Measurements from ENCODE around the gene CDKAL1. TPM values are rescaled to one million over a fixed set of nuclear protein-coding genes. Genes with fewer than 3 reads are reported as not detected.

CDKAL1 gene
- total and polyA plus RNA-seq, 2 donors (not counting 3 experiments of a cell fraction or from before 2014, with no cell fraction given), result 6.1 to 20.5 TPM

DNA sequence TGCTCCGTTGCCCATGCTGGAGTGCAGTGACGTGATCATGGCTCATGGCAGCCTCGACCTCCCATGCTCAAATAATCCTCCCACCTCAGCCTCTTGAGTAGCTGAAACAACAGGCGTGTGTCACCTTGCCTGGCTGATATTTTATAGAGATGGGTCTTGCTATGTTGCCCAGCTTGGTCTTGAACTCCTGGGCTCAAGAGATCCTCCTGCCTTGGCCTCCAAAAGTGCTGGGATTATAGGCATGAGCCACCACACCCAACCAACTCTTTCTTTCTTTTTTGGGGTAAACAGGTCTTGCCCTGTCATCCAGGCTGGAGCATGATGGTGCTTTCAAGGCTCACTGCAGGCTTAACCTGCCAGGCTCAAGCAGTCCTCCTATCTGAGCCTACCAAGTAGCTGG lies 266.4 kb downstream of the CDKAL1 start:
- DNase-seq (ENCODE audit: low read depth, low spot score), result no peak
- Histone ChIP-seq H3K9ac (replicated peaks; ENCODE audit: extremely low read depth, insufficient read depth, low read length) (no peak overlapping the region), H3K9me1 (replicated peaks; ENCODE audit: control insufficient read depth, extremely low read depth, insufficient read depth, low read length) (no peaks in the 10 kb centered on the region), H3K27me3 (ENCODE audit: control insufficient read depth in 2 of 2, insufficient read depth in 2 of 2, low read length in 2 of 2) (no peaks in the 10 kb centered on the region), H3K4me3 (replicated peaks in 1 of 3; ENCODE audit: insufficient read depth in 1 of 3, low read depth in 1 of 3, low read length in 3 of 3) (no peak overlapping the region), H3K79me2 (ENCODE audit: control insufficient read depth, insufficient read depth, low read length) (no peaks in the 10 kb centered on the region), H3K27ac (ENCODE audit: insufficient read depth, low read depth, low read length) (no peak overlapping the region), H3K4me2 (ENCODE audit: insufficient read depth, low read length) (no peak overlapping the region), H2AFZ (ENCODE audit: low read depth, low read length) (no peak overlapping the region), H3K9me3 (replicated peaks; ENCODE audit: control insufficient read depth, insufficient read depth, low read length) (no peaks in the 10 kb centered on the region), H4K20me1 (replicated peaks; ENCODE audit: control insufficient read depth, extremely low read depth, insufficient read depth, low read length) (no peaks in the 10 kb centered on the region), H3K36me3 (ENCODE audit: control insufficient read depth in 2 of 2, extremely low read depth in 1 of 2, insufficient read depth in 2 of 2, low read length in 2 of 2) (no peaks in the 10 kb centered on the region), H3K4me1 (ENCODE audit: control insufficient read depth, extremely low read depth, insufficient read depth, low read length) (no peaks in the 10 kb centered on the region)
- no peak for FAIRE-seq
- POLR2A ChIA-PET, result no interaction called here
- dilution Hi-C loops (cut with MboI; ENCODE audit: extremely low pct_ligation_motif_present, low sequenced_read_pairs), result no loop called here
- TF ChIP-seq, protein P1, sequence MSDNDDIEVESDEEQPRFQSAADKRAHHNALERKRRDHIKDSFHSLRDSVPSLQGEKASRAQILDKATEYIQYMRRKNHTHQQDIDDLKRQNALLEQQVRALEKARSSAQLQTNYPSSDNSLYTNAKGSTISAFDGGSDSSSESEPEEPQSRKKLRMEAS (IDR thresholded peaks at IDR 0.05; ENCODE audit: insufficient read depth, insufficient read length), result no peak
- TF ChIP-seq GATA2 (IDR thresholded peaks at IDR 0.05; ENCODE audit: insufficient read depth, insufficient read length, low read depth, low read length), result no peak
- TF ChIP-seq POLR2A (IDR thresholded peaks at IDR 0.05; ENCODE audit: low read depth, low read length), result no peak
- no peak for TF ChIP-seq MYC (IDR thresholded peaks at IDR 0.05; ENCODE audit: low read depth, low read length)
- TF ChIP-seq, protein P2, sequence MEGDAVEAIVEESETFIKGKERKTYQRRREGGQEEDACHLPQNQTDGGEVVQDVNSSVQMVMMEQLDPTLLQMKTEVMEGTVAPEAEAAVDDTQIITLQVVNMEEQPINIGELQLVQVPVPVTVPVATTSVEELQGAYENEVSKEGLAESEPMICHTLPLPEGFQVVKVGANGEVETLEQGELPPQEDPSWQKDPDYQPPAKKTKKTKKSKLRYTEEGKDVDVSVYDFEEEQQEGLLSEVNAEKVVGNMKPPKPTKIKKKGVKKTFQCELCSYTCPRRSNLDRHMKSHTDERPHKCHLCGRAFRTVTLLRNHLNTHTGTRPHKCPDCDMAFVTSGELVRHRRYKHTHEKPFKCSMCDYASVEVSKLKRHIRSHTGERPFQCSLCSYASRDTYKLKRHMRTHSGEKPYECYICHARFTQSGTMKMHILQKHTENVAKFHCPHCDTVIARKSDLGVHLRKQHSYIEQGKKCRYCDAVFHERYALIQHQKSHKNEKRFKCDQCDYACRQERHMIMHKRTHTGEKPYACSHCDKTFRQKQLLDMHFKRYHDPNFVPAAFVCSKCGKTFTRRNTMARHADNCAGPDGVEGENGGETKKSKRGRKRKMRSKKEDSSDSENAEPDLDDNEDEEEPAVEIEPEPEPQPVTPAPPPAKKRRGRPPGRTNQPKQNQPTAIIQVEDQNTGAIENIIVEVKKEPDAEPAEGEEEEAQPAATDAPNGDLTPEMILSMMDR (IDR thresholded peaks at IDR 0.05; ENCODE audit: extremely low read depth in 1 of 2, insufficient read depth in 1 of 2, low read depth in 1 of 2, low read length in 2 of 2), result no peak
- intact Hi-C loops (cut with micrococcal nuclease), result no loop called here
- CTCF ChIA-PET, result no interaction called here
- BruUV-seq (replicated peaks), result no TSS peak

DNA sequence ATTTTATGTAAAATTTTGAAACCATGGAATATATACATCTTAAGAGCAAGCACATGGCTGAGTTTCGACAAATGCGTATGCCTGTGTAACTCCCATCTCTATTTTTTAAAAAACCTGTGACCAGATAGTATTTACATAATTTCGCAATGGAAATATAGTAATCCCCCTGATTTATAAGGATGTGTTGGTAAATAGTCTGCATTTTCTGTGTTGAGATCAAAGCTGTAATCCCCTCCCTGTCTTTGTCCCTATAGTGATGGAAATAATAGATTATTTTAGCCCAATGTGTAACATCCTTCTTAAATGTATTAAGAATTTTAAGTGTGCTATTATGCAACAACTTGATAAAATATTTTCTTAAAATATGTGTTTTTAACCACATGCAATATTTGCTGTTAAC lies 267.3 kb downstream of the CDKAL1 start:
- Histone ChIP-seq H3K36me3 (ENCODE audit: control insufficient read depth in 2 of 2, extremely low read depth in 1 of 2, insufficient read depth in 2 of 2, low read length in 2 of 2) (no peaks in the 10 kb centered on the region), H3K9me3 (replicated peaks; ENCODE audit: control insufficient read depth, insufficient read depth, low read length) (no peaks in the 10 kb centered on the region), H3K79me2 (ENCODE audit: control insufficient read depth, insufficient read depth, low read length) (no peaks in the 10 kb centered on the region), H3K27me3 (ENCODE audit: control insufficient read depth in 2 of 2, insufficient read depth in 2 of 2, low read length in 2 of 2) (no peaks in the 10 kb centered on the region), H3K9me1 (replicated peaks; ENCODE audit: control insufficient read depth, extremely low read depth, insufficient read depth, low read length) (no peaks in the 10 kb centered on the region), H3K9ac (replicated peaks; ENCODE audit: extremely low read depth, insufficient read depth, low read length) (no peak overlapping the region), H2AFZ (ENCODE audit: low read depth, low read length) (no peak overlapping the region), H3K4me3 (replicated peaks in 1 of 3; ENCODE audit: insufficient read depth in 1 of 3, low read depth in 1 of 3, low read length in 3 of 3) (no peak overlapping the region), H3K4me1 (ENCODE audit: control insufficient read depth, extremely low read depth, insufficient read depth, low read length) (no peaks in the 10 kb centered on the region), H3K4me2 (ENCODE audit: insufficient read depth, low read length) (no peak overlapping the region), H4K20me1 (replicated peaks; ENCODE audit: control insufficient read depth, extremely low read depth, insufficient read depth, low read length) (no peaks in the 10 kb centered on the region), H3K27ac (ENCODE audit: insufficient read depth, low read depth, low read length) (no peak overlapping the region)
- DNase-seq (ENCODE audit: low read depth, low spot score) (no peak), FAIRE-seq (no peak)
- TF ChIP-seq GATA2 (IDR thresholded peaks at IDR 0.05; ENCODE audit: insufficient read depth, insufficient read length, low read depth, low read length) (no peak), POLR2A (IDR thresholded peaks at IDR 0.05; ENCODE audit: low read depth, low read length) (no peak), MYC (IDR thresholded peaks at IDR 0.05; ENCODE audit: low read depth, low read length) (no peak), POLR2AphosphoS5 (IDR thresholded peaks at IDR 0.05; ENCODE audit: insufficient read depth, low read depth, low read length) (no peak), FOS (IDR thresholded peaks at IDR 0.05; ENCODE audit: borderline replicate concordance, insufficient read depth, low read length) (no peak), JUN (IDR thresholded peaks at IDR 0.05; ENCODE audit: borderline replicate concordance, insufficient read depth, insufficient read length, low read depth) (no peak), EZH2 (IDR thresholded peaks at IDR 0.05; ENCODE audit: borderline replicate concordance, low read depth, low read length, severe bottlenecking) (no peak)
- TF ChIP-seq, protein P2 (IDR thresholded peaks at IDR 0.05; ENCODE audit: extremely low read depth in 1 of 2, insufficient read depth in 1 of 2, low read depth in 1 of 2, low read length in 2 of 2), result no peak
- TF ChIP-seq, protein P1 (IDR thresholded peaks at IDR 0.05; ENCODE audit: insufficient read depth, insufficient read length), result no peak
- no TSS peak for BruUV-seq (replicated peaks)
- intact Hi-C loops (cut with micrococcal nuclease), result no loop called here
- POLR2A ChIA-PET, result no interaction called here
- CTCF ChIA-PET, result no interaction called here
- dilution Hi-C loops (cut with MboI; ENCODE audit: extremely low pct_ligation_motif_present, low sequenced_read_pairs), result no loop called here
